HepG2 (cell line): ENCODE data around the gene LENG1.

Experiments
- CHD2 ChIP-seq: IDR thresholded peaks from 2 replicates; pipeline ENCODE4 v1.6.1; 2011; ENCODE audit warnings: low read depth, low read length, improper control_type of control experiment
- CTCF ChIP-seq: sonication (generic); formaldehyde crosslinking; IDR thresholded peaks from 2 replicates; pipeline ENCODE4 v1.5.0; 2020; ENCODE audit warnings: mild to moderate bottlenecking, missing genetic modification reagents, moderate library complexity
- EP300 ChIP-seq, 3 experiments: sonication (generic) in 1 of 3; formaldehyde crosslinking in 1 of 3; IDR thresholded peaks; 2 replicates each; pipeline versions ENCODE4 v1.5.1 to v1.6.1; 2011 to 2020; ENCODE audit warnings: low read depth in 2 of 3, low read length in 2 of 3, borderline replicate concordance in 1 of 3, improper control_type of control experiment in 1 of 3, mild to moderate bottlenecking in 1 of 3, missing genetic modification reagents in 1 of 3, moderate library complexity in 1 of 3
- HNF4A ChIP-seq: sonication (generic); formaldehyde crosslinking; IDR thresholded peaks from 2 replicates; pipeline ENCODE4 v1.4.0; 2020; ENCODE audit warnings: missing genetic modification reagents
- PAX8 ChIP-seq: sonication (generic); formaldehyde crosslinking; IDR thresholded peaks from 2 replicates; pipeline ENCODE4 v1.8.0; 2022; ENCODE audit warnings: mild to moderate bottlenecking, missing genetic modification reagents, borderline replicate concordance
- POLR2G ChIP-seq: fragments of 200-400 bp; formaldehyde crosslinking; IDR thresholded peaks from 2 replicates; pipeline ENCODE4 v1.6.1; 2018; ENCODE audit warnings: mild to moderate bottlenecking, low read depth, low read length, moderate library complexity
- ZHX2 ChIP-seq, 2 experiments: sonication (generic) in 1 of 2; formaldehyde crosslinking in 1 of 2; IDR thresholded peaks; 2 replicates each; pipeline versions ENCODE4 v1.6.1 to v1.9.0; 2014 to 2022; ENCODE audit warnings: antibody characterized with exemption in 1 of 2, borderline replicate concordance in 1 of 2, inconsistent platforms in 1 of 2, low read depth in 1 of 2, missing genetic modification reagents in 1 of 2

GRCh38 chr19:54201172-54201701, 41.7 kb upstream of the LENG1 start:
- TF ChIP-seq HNF4A (no peak), CHD2 (no peak), PAX8 (CRISPR knock-in tag) (no peak), POLR2G (no peak), ZHX2 (IDR thresholded peaks at IDR 0.05; ENCODE audit: low read depth) (no peak), ZHX2 (CRISPR knock-in tag; IDR thresholded peaks at IDR 0.05; ENCODE audit: borderline replicate concordance) (no peak), EP300 (IDR thresholded peaks at IDR 0.05; ENCODE audit: low read depth in 2 of 2, low read length in 2 of 2) (no peak), EP300 (CRISPR knock-in tag; IDR thresholded peaks at IDR 0.05; ENCODE audit: borderline replicate concordance) (no peak), CTCF (CRISPR knock-in tag) (no peak)
